HUES64 (cell line): ENCODE measurements around the gene CROCC2.
A peak's percentile ranks its signal among the peaks of the same experiment; 100 is the strongest.

Experiments used
- H3K27ac ChIP-seq: 2 replicates; pipeline ENCODE4 v1.7.0; 2013; ENCODE audit warnings: low read depth, low read length, inconsistent platforms
- H3K27me3 ChIP-seq: 2 replicates; pipeline ENCODE4 v1.6.1; 2013; ENCODE audit warnings: mild to moderate bottlenecking, low read length; ENCODE audit not compliant: insufficient read depth
- H3K36me3 ChIP-seq: 2 replicates; pipeline ENCODE4 v1.6.1; 2013; ENCODE audit warnings: mild to moderate bottlenecking, low read length; ENCODE audit not compliant: insufficient read depth
- H3K4me1 ChIP-seq: 2 replicates; pipeline ENCODE4 v1.6.1; 2013; ENCODE audit warnings: mild to moderate bottlenecking, low read length, moderate library complexity; ENCODE audit not compliant: insufficient read depth
- H3K4me3 ChIP-seq: 2 replicates; pipeline ENCODE4 v1.5.1; 2013; ENCODE audit warnings: mild to moderate bottlenecking, low read length, moderate library complexity
- H3K9ac ChIP-seq: 2 replicates; pipeline ENCODE4 v1.6.1; 2013; ENCODE audit warnings: mild to moderate bottlenecking, low read depth, low read length
- H3K9me3 ChIP-seq: 2 replicates; pipeline ENCODE4 v1.6.1; 2013; ENCODE audit warnings: low read depth, low read length; ENCODE audit not compliant: insufficient read depth
- WGBS: fragments of 150-250, 120-280 bp; methylation state at CpG from one replicate; pipeline ENCODE4 v1.1.7; 2013; ENCODE audit warnings: missing lambda C conversion rate; 5-methylcytosine and 5-hydroxymethylcytosine counted together

Gene CROCC2

DNA sequence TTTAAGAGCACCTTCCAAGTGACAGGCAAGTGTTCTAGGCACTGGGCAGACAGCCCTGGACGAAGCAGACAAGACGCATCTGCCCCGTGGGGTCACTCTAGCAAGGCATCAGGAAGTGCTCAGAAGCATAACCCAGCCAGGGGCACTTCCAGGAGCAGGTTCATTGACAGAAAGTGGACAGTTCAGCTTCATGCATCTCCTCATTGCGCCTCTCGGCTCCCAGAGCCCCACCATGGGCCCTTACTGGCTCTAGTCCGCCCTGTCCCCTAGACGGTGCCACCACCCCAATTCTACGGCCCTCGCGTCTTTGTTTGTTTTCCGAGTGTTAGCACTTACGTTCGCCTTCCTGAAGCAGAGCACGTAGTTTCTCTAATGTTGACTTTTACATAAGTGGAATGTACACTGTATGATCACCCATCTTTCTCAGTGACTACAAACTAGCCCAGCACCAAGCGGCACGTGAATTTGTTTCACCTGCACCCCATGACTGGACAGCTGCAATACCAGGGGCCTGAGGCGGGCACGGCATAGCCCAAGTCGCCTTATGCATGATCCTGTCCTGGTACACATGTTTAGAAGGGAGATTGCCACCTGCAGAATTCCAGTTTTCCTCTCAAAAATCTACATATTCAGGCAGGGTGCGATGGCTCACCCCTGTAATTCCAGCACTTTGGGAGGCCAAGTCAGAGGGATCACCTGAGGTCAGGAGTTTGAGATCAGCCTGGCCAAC, 125.5 kb downstream of the CROCC2 start:
- H3K27ac ChIP-seq = no peak overlapping the region
- peaks cover 8% of the 10 kb centered on the region for H3K9me3 ChIP-seq
- peaks cover 17% of the 10 kb centered on the region for H3K27me3 ChIP-seq
- H3K4me3 ChIP-seq = no peak overlapping the region
- no peaks in the 10 kb centered on the region for H3K4me1 ChIP-seq
- no peaks in the 10 kb centered on the region for H3K36me3 ChIP-seq
- WGBS = 94% methylated on average over 20 of the region's 20 CpGs
- H3K9ac ChIP-seq = no peak overlapping the region

DNA sequence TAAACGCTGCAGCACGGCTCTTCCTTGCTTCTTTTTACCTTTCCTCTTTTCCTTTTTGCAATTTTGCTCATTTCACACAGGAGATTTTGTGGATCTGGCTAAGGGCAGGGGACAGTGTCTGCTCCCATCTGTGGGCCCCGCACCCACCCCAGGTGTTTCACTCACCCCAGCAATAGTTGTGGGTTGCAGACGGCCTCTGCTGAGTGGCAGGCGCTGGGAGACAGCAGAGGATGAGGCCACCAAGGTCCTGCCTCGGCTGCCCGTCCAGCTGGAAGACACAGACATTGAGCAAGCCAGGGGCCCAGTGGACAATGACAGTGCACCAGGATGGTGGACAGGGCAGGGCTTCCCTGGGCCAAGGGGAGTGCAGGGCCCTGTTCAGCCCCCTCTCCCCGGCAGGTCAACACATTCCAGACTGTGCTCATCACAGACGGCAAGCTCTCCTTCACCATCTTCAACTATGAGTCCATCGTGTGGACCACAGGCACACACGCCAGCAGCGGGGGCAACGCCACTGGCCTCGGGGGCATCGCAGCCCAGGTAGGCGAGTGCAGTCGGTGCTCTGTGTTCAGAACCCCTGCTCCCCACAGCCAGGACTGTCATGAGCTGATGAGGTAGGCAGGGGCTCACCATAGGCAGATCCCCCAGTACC, 127.3 kb downstream of the CROCC2 start:
- Histone ChIP-seq H3K9me3 (no peaks in the 10 kb centered on the region), H3K9ac (no peak overlapping the region), H3K27ac (no peak overlapping the region), H3K4me3 (no peak overlapping the region), H3K27me3 (peaks cover 31% of the 10 kb centered on the region), H3K4me1 (no peaks in the 10 kb centered on the region), H3K36me3 (no peaks in the 10 kb centered on the region)
- WGBS = 90% methylated on average over 17 of the region's 17 CpGs

DNA sequence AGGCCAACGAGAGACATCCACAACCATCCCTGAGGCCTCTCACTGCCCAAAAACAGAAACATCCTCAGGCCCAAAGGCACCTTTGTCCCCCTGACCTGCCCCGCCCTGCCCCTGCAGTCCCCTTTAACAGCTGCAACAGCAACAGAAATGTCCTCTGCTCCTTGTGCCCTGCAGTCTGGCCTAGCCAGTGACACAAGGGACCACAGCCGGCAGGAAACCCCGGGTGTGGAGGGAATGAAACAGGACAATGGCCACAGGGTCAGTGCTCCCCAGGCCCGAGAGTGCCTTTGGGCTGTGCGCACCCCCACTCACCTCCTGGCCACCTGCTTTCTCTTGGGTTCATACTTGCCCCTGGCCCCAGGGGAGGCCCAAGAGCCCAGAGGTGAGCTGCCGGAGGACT, 127.9 kb downstream of the CROCC2 start:
- peaks cover 31% of the 10 kb centered on the region for H3K27me3 ChIP-seq
- no peaks in the 10 kb centered on the region for H3K36me3 ChIP-seq
- no peak overlapping the region for H3K9ac ChIP-seq
- H3K4me3 ChIP-seq = no peak overlapping the region
- no peaks in the 10 kb centered on the region for H3K4me1 ChIP-seq
- no peak overlapping the region for H3K27ac ChIP-seq
- H3K9me3 ChIP-seq = no peaks in the 10 kb centered on the region
- WGBS = 88% methylated on average over 7 of the region's 7 CpGs

DNA sequence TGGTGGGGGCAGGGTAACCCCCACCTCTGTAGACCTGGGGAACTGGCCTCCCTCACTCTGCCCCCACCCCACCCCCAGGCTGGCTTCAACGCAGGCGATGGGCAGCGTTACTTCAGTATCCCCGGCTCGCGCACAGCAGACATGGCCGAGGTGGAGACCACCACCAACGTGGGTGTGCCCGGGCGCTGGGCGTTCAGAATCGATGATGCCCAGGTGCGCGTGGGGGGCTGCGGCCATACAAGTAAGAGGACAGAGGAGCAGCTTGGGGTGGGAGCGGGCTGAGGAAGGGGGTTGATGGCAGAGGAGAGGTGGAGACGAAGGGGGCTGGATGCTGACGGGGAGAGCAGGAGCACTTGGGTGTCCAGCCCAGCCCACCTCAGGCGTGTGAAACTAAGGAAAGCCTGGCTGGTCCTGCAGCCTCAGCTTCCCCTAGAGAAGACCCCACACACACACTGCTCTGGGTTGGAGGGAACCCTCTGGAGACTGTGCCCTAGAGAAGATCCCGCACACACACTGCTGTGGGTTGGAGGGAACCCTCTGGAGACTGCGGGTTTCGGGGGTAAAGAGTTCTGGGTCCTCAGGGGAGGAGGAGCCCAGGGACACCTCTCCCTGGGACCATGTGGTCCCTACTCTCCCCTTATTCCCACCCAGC, 128.5 kb downstream of the CROCC2 start:
- no peaks in the 10 kb centered on the region for H3K4me1 ChIP-seq
- H3K36me3 ChIP-seq = no peaks in the 10 kb centered on the region
- H3K9me3 ChIP-seq = no peaks in the 10 kb centered on the region
- H3K9ac ChIP-seq = no peak overlapping the region
- H3K4me3 ChIP-seq = no peak overlapping the region
- H3K27me3 ChIP-seq = peaks cover 31% of the 10 kb centered on the region
- H3K27ac ChIP-seq = no peak overlapping the region
- 92% methylated on average over 22 of the region's 22 CpGs for WGBS

DNA sequence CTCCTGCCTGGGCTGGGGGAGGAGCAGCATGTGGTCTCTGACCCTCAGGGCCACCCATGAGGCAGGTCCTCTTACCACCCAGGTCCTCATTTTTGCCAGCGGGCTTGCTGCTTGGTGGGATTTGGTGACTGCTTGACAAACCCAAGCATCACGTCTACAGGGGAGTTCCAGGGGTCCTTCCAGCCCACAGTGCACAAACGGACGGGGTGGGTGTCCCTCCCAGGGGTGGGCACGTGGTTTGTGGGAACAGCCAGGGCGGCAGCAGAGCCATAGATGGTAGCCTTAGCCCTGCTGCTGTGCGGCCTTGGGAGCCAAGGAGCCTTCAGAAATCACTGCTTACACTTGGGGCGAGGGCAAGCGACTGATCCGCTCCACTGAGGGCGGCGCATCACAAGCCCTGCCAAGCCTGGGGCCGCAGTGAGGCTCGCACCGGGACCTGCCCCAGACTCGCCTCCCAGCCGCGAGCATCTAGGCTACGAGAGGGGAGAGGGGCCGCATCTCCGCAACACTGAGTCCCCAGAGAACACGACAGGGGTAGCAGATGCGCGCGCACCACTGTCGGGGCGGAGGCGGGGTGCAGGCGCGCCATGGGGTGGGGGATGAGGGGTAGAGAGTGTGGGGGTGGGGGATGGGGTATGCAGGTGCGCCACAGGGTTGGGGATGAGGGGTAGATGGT, 129.1 kb downstream of the CROCC2 start:
- WGBS = 54% methylated on average over 31 of the region's 31 CpGs
- Histone ChIP-seq H3K4me3 (no peak overlapping the region), H3K9ac (no peak overlapping the region), H3K4me1 (no peaks in the 10 kb centered on the region), H3K36me3 (no peaks in the 10 kb centered on the region), H3K9me3 (no peaks in the 10 kb centered on the region), H3K27me3 (peaks cover 31% of the 10 kb centered on the region), H3K27ac (no peak overlapping the region)

DNA sequence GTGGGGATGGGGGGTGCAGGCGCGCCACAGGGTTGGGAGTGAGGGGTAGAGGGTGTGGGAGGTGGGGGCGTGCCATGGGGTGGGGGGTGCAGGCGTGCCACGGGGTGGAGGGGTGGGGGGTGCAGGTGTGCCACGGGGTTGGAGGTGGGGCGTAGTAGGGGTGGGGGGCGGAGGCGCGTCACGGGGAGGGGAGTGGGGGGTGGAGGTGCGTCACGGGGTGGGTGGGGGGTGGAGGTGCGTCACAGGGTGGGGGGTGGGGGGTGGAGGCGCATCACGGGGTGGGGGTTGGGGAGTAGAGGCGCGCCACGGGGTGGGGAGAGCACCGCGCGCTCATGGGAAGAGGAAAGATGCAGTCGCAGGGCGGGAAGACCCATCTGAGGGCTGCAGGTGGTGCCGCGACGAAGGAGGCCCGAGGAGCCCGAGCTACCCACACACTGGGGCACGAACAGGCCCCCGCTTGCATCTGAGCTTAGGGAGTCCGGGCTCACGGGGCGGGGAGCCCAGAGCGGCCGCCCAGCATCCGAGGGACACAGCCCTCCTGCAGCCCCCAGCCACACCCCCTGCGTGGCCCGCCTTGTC, 129.8 kb downstream of the CROCC2 start:
- no peak overlapping the region for H3K9ac ChIP-seq
- 11% methylated on average over 24 of the region's 39 CpGs for WGBS

DNA sequence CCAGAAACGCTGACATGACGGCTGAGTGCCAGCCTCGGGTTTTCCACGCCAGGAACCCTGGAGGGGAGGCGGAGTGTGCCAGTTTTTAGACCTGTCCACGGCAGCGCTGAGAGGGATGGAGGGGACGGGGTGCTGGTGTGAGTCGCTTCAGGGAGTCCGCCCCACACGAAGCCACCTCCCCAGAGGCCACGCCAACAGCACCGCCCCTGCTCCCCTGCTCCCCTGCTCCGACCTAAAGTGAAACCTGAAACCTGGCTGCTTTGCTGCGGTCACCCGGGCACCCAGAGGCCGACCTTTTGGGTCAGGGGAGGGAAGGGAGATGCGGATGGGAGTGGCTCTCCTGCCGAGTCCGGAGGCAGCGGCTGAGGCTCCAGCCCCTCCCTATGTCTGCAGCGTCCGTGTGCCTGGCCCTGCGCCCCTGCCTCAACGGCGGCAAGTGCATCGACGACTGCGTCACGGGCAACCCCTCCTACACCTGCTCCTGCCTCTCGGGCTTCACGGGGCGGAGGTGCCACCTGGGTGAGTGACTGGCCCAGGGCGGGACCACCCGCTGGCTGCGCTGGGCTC, 130.3 kb downstream of the CROCC2 start:
- Histone ChIP-seq H3K36me3 (no peaks in the 10 kb centered on the region), H3K27ac (no peak overlapping the region), H3K9ac (no peak overlapping the region), H3K4me3 (peak overlapping the region; percentile 49), H3K27me3 (peaks cover 31% of the 10 kb centered on the region), H3K9me3 (no peaks in the 10 kb centered on the region), H3K4me1 (no peaks in the 10 kb centered on the region)
- WGBS = 7% methylated on average over 36 of the region's 36 CpGs

More for the DNA sequence above, 129.8 kb downstream of the CROCC2 start:
- Histone ChIP-seq H3K36me3 (no peaks in the 10 kb centered on the region), H3K27ac (no peak overlapping the region), H3K4me3 (peak overlapping the region; percentile 49), H3K4me1 (no peaks in the 10 kb centered on the region), H3K9me3 (no peaks in the 10 kb centered on the region), H3K27me3 (peaks cover 31% of the 10 kb centered on the region)

DNA sequence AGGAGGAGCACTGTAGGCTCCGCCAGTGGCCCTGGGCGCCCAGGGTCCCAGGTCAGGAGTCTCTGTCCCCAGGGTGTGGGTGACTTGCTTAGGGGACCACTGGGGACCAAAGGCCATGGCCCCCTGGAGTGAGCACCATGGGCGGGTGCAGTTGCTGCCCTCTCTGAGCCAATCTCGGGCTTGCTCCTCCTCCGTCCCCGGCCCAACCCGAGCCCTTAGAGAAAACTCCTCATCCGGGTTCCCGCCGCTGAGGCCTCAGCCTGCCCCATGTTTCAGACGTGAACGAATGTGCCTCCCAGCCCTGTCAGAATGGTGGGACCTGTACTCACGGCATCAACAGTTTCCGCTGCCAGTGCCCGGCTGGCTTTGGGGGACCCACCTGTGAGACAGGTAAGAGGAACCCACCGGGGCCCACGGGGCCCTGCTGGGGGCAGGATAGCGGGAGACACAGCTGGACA, 130.9 kb downstream of the CROCC2 start:
- WGBS = 66% methylated on average over 18 of the region's 18 CpGs
- no peak overlapping the region for H3K9ac ChIP-seq
- no peak overlapping the region for H3K27ac ChIP-seq
- no peaks in the 10 kb centered on the region for H3K36me3 ChIP-seq
- peak overlapping the region; percentile 49 for H3K4me3 ChIP-seq
- no peaks in the 10 kb centered on the region for H3K4me1 ChIP-seq
- peaks cover 31% of the 10 kb centered on the region for H3K27me3 ChIP-seq
- H3K9me3 ChIP-seq = no peaks in the 10 kb centered on the region

DNA sequence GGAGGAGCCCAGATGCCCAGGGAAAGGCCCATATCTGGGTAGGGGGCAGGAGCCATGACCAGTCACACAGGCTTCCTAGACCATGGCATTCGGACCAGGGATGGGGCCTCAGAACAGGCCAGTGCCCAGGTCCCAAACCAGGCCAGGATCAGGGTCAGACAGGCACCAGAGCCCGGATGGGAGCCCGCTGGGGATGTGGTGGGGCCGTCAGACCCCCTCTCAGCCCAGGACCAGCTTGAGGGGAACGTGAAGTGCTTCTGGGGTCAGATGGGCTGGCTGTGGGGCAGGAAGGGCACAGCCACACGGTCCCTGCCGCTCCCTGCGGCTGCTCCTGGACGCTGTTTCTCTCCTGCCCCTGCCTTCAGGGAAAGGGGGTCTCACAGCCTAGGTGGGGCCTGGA, 131.4 kb downstream of the CROCC2 start:
- no peak overlapping the region for H3K4me3 ChIP-seq
- no peaks in the 10 kb centered on the region for H3K36me3 ChIP-seq
- peaks cover 31% of the 10 kb centered on the region for H3K27me3 ChIP-seq
- WGBS = 93% methylated on average over 9 of the region's 9 CpGs
- H3K27ac ChIP-seq = no peak overlapping the region
- no peaks in the 10 kb centered on the region for H3K4me1 ChIP-seq
- H3K9ac ChIP-seq = no peak overlapping the region
- no peaks in the 10 kb centered on the region for H3K9me3 ChIP-seq

DNA sequence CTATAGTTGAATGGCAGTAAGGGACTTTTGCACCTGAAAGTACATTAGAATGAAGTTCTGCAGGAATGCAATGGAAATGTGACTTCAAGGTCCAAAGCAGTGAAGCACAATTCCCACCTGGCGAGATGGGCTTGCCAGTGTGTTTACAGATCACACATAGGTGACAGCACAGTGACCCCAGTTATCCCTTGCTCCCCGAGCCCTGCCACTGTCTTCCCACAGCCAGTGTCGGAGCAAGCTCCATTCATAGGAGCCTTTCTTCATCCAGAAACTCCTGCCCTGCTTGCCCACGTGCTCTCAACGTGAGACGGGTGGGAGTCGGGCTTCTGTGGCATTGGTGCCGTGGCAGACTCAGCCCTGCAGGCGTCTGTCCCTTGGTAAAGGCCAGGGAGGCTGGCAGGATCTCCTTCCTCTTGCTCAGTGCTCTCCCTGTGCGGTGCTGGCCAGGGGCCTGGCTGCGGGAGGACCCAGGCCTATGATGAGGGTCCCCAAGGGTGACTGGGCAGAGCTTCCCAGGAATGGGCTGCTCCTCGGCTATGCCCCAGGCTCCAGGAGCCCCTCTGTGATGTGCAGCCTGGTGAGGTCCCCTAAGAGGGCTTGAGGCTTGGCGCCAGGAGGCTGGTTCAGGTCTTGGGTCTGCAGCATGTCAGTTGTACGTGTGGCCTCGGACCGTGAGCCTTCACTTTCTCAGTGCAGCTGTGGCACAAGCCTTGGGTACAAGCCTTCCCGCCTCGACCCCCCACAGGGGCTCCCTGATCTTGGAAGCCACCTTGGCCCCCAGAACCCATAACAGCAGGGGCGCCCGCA, 132.4 kb downstream of the CROCC2 start:
- Histone ChIP-seq H3K27me3 (peaks cover 31% of the 10 kb centered on the region), H3K36me3 (no peaks in the 10 kb centered on the region), H3K27ac (no peak overlapping the region), H3K4me1 (no peaks in the 10 kb centered on the region), H3K9me3 (no peaks in the 10 kb centered on the region), H3K9ac (no peak overlapping the region), H3K4me3 (no peak overlapping the region)
- 92% methylated on average over 20 of the region's 20 CpGs for WGBS
